Measurements from ENCODE around the gene FSTL3.

The FSTL3 gene

GRCh38 chr19:685454-685931 lies 9.3 kb downstream of the FSTL3 start:
- DNase-seq (ENCODE audit: extremely low spot score): no peak
- CTCF ChIA-PET: no interaction called here
- TF ChIP-seq HDGF (IDR thresholded peaks at IDR 0.05; ENCODE audit: borderline replicate concordance) (no peak), L3MBTL2 (conservative IDR thresholded peaks at IDR 0.05) (no peak), LEF1 (IDR thresholded peaks at IDR 0.05; ENCODE audit: borderline replicate concordance) (no peak), ARNT (IDR thresholded peaks at IDR 0.05) (no peak), CTBP1 (IDR thresholded peaks at IDR 0.05; ENCODE audit: borderline replicate concordance) (no peak), SUZ12 (IDR thresholded peaks at IDR 0.05) (no peak), FOXK2 (IDR thresholded peaks at IDR 0.05) (no peak), SP1 (IDR thresholded peaks at IDR 0.05) (no peak), FOXA1 (IDR thresholded peaks at IDR 0.05) (no peak), ELF4 (IDR thresholded peaks at IDR 0.05) (no peak), BHLHE40 (IDR thresholded peaks at IDR 0.05; ENCODE audit: borderline replicate concordance) (no peak), TARDBP (IDR thresholded peaks at IDR 0.05) (no peak), NFRKB (IDR thresholded peaks at IDR 0.05) (no peak), FOXM1 (IDR thresholded peaks at IDR 0.05; ENCODE audit: borderline replicate concordance) (no peak)
- POLR2A ChIA-PET: no interaction called here

DNA sequence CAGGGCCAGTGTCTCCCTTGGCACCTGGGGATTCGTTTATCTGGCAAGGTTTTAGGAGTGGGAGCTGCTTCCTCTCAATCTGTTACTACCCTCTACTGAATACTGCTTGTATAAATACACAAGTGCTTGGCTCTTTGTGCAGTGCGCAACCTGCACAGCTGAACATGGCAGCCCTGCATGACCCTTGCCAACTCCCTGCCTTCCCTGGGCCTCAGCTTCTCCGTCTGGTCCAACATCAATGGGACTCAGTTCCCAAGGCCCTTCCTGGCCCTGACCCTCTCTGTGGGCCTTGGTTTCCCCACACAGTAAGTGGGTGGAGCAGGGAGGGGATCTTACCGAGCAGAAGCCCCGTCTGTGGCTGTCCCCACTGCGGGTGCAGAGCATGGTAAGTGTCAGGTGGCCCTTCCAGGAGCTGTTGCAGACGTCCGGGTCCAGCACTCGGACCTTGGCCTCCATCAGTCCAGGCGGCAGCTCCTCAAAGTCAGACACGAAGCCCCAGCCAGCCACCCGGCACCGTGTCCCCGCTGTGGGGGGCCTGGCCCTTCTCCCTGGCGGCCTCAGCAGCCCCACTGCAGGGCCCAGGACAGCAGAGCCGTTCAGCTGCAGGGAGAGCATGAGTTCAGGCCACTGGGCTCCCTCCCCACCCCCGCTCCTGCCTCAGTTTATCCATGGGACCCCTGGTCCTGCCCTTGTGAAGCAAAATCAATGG lies 10.6 kb downstream of the FSTL3 start:
- no peak for DNase-seq (ENCODE audit: extremely low spot score)
- no peak for TF ChIP-seq ZNF384 (IDR thresholded peaks at IDR 0.05)
- no peak for TF ChIP-seq SUZ12 (IDR thresholded peaks at IDR 0.05)
- TF ChIP-seq CTBP1 (IDR thresholded peaks at IDR 0.05; ENCODE audit: borderline replicate concordance): no peak
- no peak for TF ChIP-seq ARNT (IDR thresholded peaks at IDR 0.05)
- TF ChIP-seq FOXM1 (IDR thresholded peaks at IDR 0.05; ENCODE audit: borderline replicate concordance): no peak
- no peak for TF ChIP-seq SP1 (IDR thresholded peaks at IDR 0.05)
- TF ChIP-seq PKNOX1 (IDR thresholded peaks at IDR 0.05): no peak
- TF ChIP-seq ELF4 (IDR thresholded peaks at IDR 0.05): no peak
- no peak for TF ChIP-seq HDGF (IDR thresholded peaks at IDR 0.05; ENCODE audit: borderline replicate concordance)
- no peak for TF ChIP-seq FOXK2 (IDR thresholded peaks at IDR 0.05)
- no peak for TF ChIP-seq FOXA1 (IDR thresholded peaks at IDR 0.05)
- TF ChIP-seq BHLHE40 (IDR thresholded peaks at IDR 0.05; ENCODE audit: borderline replicate concordance): no peak
- no peak for TF ChIP-seq L3MBTL2 (conservative IDR thresholded peaks at IDR 0.05)
- no peak for TF ChIP-seq LEF1 (IDR thresholded peaks at IDR 0.05; ENCODE audit: borderline replicate concordance)
- no peak for TF ChIP-seq TARDBP (IDR thresholded peaks at IDR 0.05)
- TF ChIP-seq NFRKB (IDR thresholded peaks at IDR 0.05): no peak
- POLR2A ChIA-PET: no interaction called here
- CTCF ChIA-PET: no interaction called here

- ChIA-PET POLR2A (no interaction called here), CTCF (no interaction called here)
- DNase-seq (ENCODE audit: extremely low spot score): no peak
- no peak for TF ChIP-seq FOXM1 (IDR thresholded peaks at IDR 0.05; ENCODE audit: borderline replicate concordance)
- TF ChIP-seq SP1 (IDR thresholded peaks at IDR 0.05): no peak
- no peak for TF ChIP-seq BHLHE40 (IDR thresholded peaks at IDR 0.05; ENCODE audit: borderline replicate concordance)
- no peak for TF ChIP-seq FOXA1 (IDR thresholded peaks at IDR 0.05)
- TF ChIP-seq HDGF (IDR thresholded peaks at IDR 0.05; ENCODE audit: borderline replicate concordance): no peak
- no peak for TF ChIP-seq FOXK2 (IDR thresholded peaks at IDR 0.05)
- no peak for TF ChIP-seq NFRKB (IDR thresholded peaks at IDR 0.05)
- no peak for TF ChIP-seq SUZ12 (IDR thresholded peaks at IDR 0.05)
- TF ChIP-seq TARDBP (IDR thresholded peaks at IDR 0.05): no peak
- TF ChIP-seq ZNF384 (IDR thresholded peaks at IDR 0.05): no peak
- TF ChIP-seq LEF1 (IDR thresholded peaks at IDR 0.05; ENCODE audit: borderline replicate concordance): no peak
- no peak for TF ChIP-seq L3MBTL2 (conservative IDR thresholded peaks at IDR 0.05)
- no peak for TF ChIP-seq PKNOX1 (IDR thresholded peaks at IDR 0.05)
- TF ChIP-seq CTBP1 (IDR thresholded peaks at IDR 0.05; ENCODE audit: borderline replicate concordance): no peak
Observed at GRCh38 chr19:687569-688166, 11.5 kb downstream of the FSTL3 start.

DNA sequence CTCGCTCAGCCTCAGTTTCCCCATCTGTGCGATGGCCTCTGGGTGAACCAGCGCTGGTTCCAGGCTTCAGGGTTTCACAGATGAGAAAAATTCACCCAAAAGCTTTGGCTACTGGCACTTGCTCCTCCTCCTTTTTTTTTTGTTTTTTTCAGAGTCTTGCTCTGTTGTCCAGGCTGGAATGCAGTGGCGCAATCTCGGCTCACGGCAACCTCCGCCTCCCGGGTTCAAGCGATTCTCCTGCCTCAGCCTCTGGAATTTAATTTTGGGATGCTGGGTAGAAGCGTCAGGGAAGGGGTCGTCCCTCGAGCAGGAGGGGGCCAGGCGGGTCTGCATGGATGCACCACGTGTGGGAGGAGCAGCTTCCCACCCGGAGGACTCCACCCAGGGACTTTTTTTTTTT lies 12.0 kb downstream of the FSTL3 start:
- no peak for TF ChIP-seq SP1 (IDR thresholded peaks at IDR 0.05)
- no peak for TF ChIP-seq FOXA1 (IDR thresholded peaks at IDR 0.05)
- no peak for TF ChIP-seq ELF4 (IDR thresholded peaks at IDR 0.05)
- no peak for TF ChIP-seq PKNOX1 (IDR thresholded peaks at IDR 0.05)
- TF ChIP-seq FOXM1 (IDR thresholded peaks at IDR 0.05; ENCODE audit: borderline replicate concordance): no peak
- no peak for TF ChIP-seq ZNF384 (IDR thresholded peaks at IDR 0.05)
- TF ChIP-seq BHLHE40 (IDR thresholded peaks at IDR 0.05; ENCODE audit: borderline replicate concordance): no peak
- no peak for TF ChIP-seq L3MBTL2 (conservative IDR thresholded peaks at IDR 0.05)
- TF ChIP-seq LEF1 (IDR thresholded peaks at IDR 0.05; ENCODE audit: borderline replicate concordance): no peak
- no peak for TF ChIP-seq SUZ12 (IDR thresholded peaks at IDR 0.05)
- CTCF ChIA-PET: no interaction called here
- DNase-seq (ENCODE audit: extremely low spot score): no peak
- POLR2A ChIA-PET: no interaction called here

DNA sequence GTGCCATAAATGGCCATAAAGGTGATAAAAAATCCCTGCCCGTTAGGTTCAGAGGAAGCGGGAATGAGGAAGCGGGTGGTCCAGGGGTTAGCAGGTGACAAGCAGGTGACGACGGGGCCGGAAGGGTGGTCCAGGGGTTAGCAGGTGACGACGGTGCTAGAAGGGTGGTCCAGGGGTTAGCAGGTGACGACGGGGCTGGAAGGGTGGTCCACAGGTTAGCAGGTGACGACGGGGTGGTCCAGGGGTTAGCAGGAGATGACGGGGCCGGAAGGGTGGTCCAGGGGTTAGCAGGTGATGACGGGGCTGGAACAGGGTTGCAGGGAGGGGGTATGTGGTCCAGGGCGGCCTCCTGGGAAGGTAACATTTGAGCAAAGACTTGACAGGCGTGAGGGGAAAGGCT lies 12.8 kb downstream of the FSTL3 start:
- TF ChIP-seq HDGF (IDR thresholded peaks at IDR 0.05; ENCODE audit: borderline replicate concordance): no peak
- no peak for TF ChIP-seq LEF1 (IDR thresholded peaks at IDR 0.05; ENCODE audit: borderline replicate concordance)
- no peak for TF ChIP-seq FOXM1 (IDR thresholded peaks at IDR 0.05; ENCODE audit: borderline replicate concordance)
- no peak for TF ChIP-seq ARNT (IDR thresholded peaks at IDR 0.05)
- no peak for TF ChIP-seq ELF4 (IDR thresholded peaks at IDR 0.05)
- TF ChIP-seq TARDBP (IDR thresholded peaks at IDR 0.05): no peak
- TF ChIP-seq BHLHE40 (IDR thresholded peaks at IDR 0.05; ENCODE audit: borderline replicate concordance): no peak
- no peak for TF ChIP-seq SUZ12 (IDR thresholded peaks at IDR 0.05)
- ChIA-PET POLR2A (no interaction called here), CTCF (no interaction called here)
- no peak for DNase-seq (ENCODE audit: extremely low spot score)

Data from HEK293T (cell line).